Transverse colon (tissue), 4 donors: ENCODE measurements around the gene TNS3. TPM values are rescaled to one million over a fixed set of nuclear protein-coding genes. Genes with fewer than 3 reads are reported as not detected.
A peak's percentile ranks its signal among the peaks of the same experiment; 100 is the strongest.

Experiments
- DNase-seq: peaks from one replicate; pipeline ENCODE4 v3.0.0-alpha.2; 2019
- H3K27ac ChIP-seq, 4 donors: fragments of 200-600 bp; sonication (generic); 2 replicates each; pipeline ENCODE4 v1.5.1; 2016 to 2018; ENCODE audit warnings: inconsistent platforms in 4 of 4
- H3K27me3 ChIP-seq: fragments of 200-600 bp; sonication (generic); 2 replicates; pipeline ENCODE4 v1.5.1; 2017; ENCODE audit warnings: inconsistent platforms
- H3K36me3 ChIP-seq, 4 donors: fragments of 200-600 bp; sonication (generic); 2 replicates each; pipeline ENCODE4 v1.5.1; 2017 to 2019; ENCODE audit warnings: inconsistent platforms in 4 of 4
- H3K4me1 ChIP-seq, 4 donors: fragments of 200-600 bp; sonication (generic); 2 replicates each; pipeline ENCODE4 v1.5.1; 2017 to 2020; ENCODE audit warnings: inconsistent platforms in 4 of 4
- H3K4me3 ChIP-seq, 4 donors: fragments of 200-600 bp; sonication (generic); 1 replicate in 1 of 4; 2 replicates in 3 of 4; pipeline versions ENCODE4 v1.5.1 to v1.6.1; 2017 to 2019; ENCODE audit warnings: inconsistent platforms in 4 of 4
- H3K9me3 ChIP-seq, 2 donors: fragments of 200-600 bp; sonication (generic); 2 replicates each; pipeline ENCODE4 v1.5.1; 2017 to 2019; ENCODE audit warnings: inconsistent platforms in 2 of 2
- EP300 ChIP-seq: sonication (generic); formaldehyde crosslinking; IDR thresholded peaks from one replicate; pipeline ENCODE4 v1.6.1; 2017; ENCODE audit warnings: antibody characterized with exemption, low read depth
- POLR2A ChIP-seq: fragments of 450-650 bp; IDR thresholded peaks from one replicate; pipeline ENCODE4 v1.6.1; 2016; ENCODE audit warnings: antibody characterized with exemption, mild to moderate bottlenecking, moderate library complexity
- POLR2AphosphoS5 ChIP-seq, 3 donors: sonication (generic); formaldehyde crosslinking; IDR thresholded peaks; one replicate each; pipeline ENCODE4 v1.6.1; 2016; ENCODE audit warnings: antibody characterized with exemption in 3 of 3
- WGBS, 2 donors: methylation state at CpG; one replicate each; pipeline ENCODE4 v1.1.5; 2018; ENCODE audit warnings: low coverage in 1 of 2; 5-methylcytosine and 5-hydroxymethylcytosine counted together
- in situ Hi-C, 4 donors: fragments of 200-750 bp; cut with MboI; loops; one replicate each; pipeline versions ENCODE4 v1.15.0 to v1.15.1; 2017; ENCODE audit warnings: low sequenced_read_pairs in 3 of 4, low pct_ligation_motif_present in 1 of 4, low pct_unique_long_range_greater_than_20kb in 1 of 4
- intact Hi-C: fragments of 100-400 bp; cut with DNase I; formaldehyde crosslinking; loops from one replicate; pipeline ENCODE4 v1.15.1; 2023; ENCODE audit warnings: low total_unique reads
- total RNA-seq, 4 donors: library from RNA; depleted of rRNA; stranded (reverse); fragments of >200 nt; gene quantifications; one replicate each; pipeline ENCODE4 v1.1.0, GENCODE V29; 2016
- TF ChIP-seq, protein P1 (sequence below), 5 experiments: fragments of 200-600 bp in 3 of 5; fragments of 450-650 bp in 2 of 5; sonication (generic) in 3 of 5; IDR thresholded peaks; 1 replicate in 2 of 5; 2 replicates in 3 of 5; pipeline ENCODE4 v1.5.1; 2016 to 2017; ENCODE audit warnings: antibody characterized with exemption in 5 of 5, inconsistent platforms in 3 of 5, mild to moderate bottlenecking in 2 of 5, moderate library complexity in 1 of 5

TNS3 gene
- total RNA-seq, 4 donors from 2014 or later = 58.5 to 104 (median 72.7) TPM

DNA sequence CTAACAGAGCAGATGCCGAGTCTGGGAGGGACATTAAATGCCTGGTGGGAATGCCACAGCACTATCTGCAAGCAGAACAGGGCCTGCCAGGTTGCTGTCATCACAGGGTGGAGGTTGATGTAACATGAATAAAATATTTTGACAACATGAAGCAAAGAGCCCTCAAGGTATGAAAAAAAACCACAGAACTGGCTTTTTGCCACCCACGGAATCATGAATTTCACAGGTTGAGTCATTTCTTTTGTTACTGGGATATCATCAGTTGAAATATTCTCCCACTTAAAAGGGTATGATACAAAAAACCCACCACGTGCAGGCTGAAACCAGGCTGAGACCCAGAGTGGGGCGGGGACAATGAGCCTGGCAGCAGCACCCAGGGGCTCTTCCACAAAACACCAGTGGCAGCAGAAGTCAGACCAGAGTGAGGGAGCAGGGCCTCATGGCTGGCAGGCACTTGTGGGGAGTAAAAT is 220.1 kb downstream of the TNS3 start:
- intact Hi-C loops = no loop called here
- Histone ChIP-seq H3K27ac (no peak overlapping the region), H3K36me3 (no peaks in the 10 kb centered on the region), H3K4me1 (peaks cover 0 to 18% (median 13%) of the 10 kb centered on the region in 4 donors), H3K9me3 (no peaks in the 10 kb centered on the region), H3K27me3 (no peaks in the 10 kb centered on the region), H3K4me3 (no peak overlapping the region)
- no peak for TF ChIP-seq POLR2A
- no peak for TF ChIP-seq POLR2AphosphoS5 (IDR thresholded peaks at IDR 0.05)
- TF ChIP-seq, protein P1, sequence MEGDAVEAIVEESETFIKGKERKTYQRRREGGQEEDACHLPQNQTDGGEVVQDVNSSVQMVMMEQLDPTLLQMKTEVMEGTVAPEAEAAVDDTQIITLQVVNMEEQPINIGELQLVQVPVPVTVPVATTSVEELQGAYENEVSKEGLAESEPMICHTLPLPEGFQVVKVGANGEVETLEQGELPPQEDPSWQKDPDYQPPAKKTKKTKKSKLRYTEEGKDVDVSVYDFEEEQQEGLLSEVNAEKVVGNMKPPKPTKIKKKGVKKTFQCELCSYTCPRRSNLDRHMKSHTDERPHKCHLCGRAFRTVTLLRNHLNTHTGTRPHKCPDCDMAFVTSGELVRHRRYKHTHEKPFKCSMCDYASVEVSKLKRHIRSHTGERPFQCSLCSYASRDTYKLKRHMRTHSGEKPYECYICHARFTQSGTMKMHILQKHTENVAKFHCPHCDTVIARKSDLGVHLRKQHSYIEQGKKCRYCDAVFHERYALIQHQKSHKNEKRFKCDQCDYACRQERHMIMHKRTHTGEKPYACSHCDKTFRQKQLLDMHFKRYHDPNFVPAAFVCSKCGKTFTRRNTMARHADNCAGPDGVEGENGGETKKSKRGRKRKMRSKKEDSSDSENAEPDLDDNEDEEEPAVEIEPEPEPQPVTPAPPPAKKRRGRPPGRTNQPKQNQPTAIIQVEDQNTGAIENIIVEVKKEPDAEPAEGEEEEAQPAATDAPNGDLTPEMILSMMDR (IDR thresholded peaks at IDR 0.05) = no peak
- no peak for TF ChIP-seq EP300
- 70 to 75% methylated on average over 3 to 4 of the region's 4 CpGs for WGBS, 2 donors
- in situ Hi-C loops = no loop called here
- DNase-seq = peak; percentile 5

DNA sequence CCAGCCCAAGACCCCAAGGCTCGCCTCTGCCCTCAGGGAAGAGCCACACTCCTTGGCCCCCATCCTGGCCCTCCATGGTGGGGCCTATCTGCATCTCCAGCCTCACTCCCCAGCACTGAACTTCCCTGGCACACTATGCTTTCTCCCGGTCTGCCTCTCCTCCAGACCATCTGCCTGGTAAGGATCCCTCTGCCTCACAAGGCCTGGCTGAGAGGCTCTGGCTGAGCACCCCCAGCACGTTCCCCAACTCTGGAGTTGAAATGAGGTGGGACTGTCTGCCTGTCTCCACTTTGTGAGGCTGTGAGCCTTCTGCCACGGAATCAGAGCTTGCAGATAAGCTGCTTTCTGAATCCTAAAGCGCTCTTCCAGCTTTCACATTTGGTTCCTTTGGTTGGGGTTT is 220.7 kb downstream of the TNS3 start:
- peak; percentile 3 for DNase-seq
- H3K4me3 ChIP-seq = no peak overlapping the region
- 83% methylated on average over 1 to 5 of the region's 5 CpGs for WGBS, 2 donors
- no peaks in the 10 kb centered on the region for H3K27me3 ChIP-seq
- no peak for TF ChIP-seq POLR2AphosphoS5 (IDR thresholded peaks at IDR 0.05)
- TF ChIP-seq, protein P1 (IDR thresholded peaks at IDR 0.05) = no peak
- TF ChIP-seq POLR2A = no peak
- TF ChIP-seq EP300 = no peak
- intact Hi-C loops (no loop called here), in situ Hi-C loops (no loop called here)
- peaks cover 0 to 24% (median 15%) of the 10 kb centered on the region in 4 donors for H3K4me1 ChIP-seq
- no peak overlapping the region for H3K27ac ChIP-seq
- no peaks in the 10 kb centered on the region for H3K36me3 ChIP-seq
- H3K9me3 ChIP-seq = no peaks in the 10 kb centered on the region

DNA sequence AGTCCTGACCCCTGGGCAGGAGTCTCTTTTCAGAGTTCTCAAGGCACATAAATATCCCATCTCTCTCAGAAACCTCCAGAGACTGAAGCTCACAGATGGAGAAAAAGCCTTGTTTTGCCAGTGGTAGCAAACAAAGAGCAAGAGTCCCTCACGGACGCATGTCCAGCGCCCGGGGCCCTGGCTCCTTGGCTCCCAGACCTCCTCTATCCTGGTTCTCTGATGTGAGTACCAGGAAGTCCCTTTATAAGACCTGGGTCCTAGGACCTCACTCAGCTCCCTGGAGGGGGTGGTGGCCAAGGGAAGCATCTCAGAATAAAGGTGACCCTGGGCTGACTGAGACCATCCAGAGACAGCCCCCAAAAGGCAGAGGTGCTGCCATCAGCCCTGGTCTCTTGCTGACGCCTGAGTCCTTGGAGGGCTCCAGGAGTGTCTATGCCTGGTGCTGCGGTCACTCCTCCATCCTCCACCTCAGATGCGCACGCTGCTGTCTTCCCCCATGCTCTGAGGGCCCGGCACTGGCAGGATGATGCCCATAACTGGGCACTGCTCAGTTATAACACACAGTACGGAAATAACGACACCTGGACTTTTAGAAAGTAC is 221.5 kb downstream of the TNS3 start:
- in situ Hi-C loops (no loop called here), intact Hi-C loops (no loop called here)
- Histone ChIP-seq H3K27ac (no peak overlapping the region), H3K4me1 (peaks cover 0 to 32% (median 22%) of the 10 kb centered on the region in 4 donors), H3K36me3 (no peaks in the 10 kb centered on the region), H3K4me3 (no peak overlapping the region), H3K9me3 (no peaks in the 10 kb centered on the region), H3K27me3 (no peaks in the 10 kb centered on the region)
- 94% methylated on average over 11 of the region's 11 CpGs; no CpG with 5 or more reads in 1 of the 2 donors for WGBS, 2 donors
- TF ChIP-seq EP300 = no peak
- TF ChIP-seq, protein P1 (IDR thresholded peaks at IDR 0.05) = no peak
- no peak for TF ChIP-seq POLR2A
- TF ChIP-seq POLR2AphosphoS5 (IDR thresholded peaks at IDR 0.05) = no peak
- DNase-seq = peak; percentile 4

DNA sequence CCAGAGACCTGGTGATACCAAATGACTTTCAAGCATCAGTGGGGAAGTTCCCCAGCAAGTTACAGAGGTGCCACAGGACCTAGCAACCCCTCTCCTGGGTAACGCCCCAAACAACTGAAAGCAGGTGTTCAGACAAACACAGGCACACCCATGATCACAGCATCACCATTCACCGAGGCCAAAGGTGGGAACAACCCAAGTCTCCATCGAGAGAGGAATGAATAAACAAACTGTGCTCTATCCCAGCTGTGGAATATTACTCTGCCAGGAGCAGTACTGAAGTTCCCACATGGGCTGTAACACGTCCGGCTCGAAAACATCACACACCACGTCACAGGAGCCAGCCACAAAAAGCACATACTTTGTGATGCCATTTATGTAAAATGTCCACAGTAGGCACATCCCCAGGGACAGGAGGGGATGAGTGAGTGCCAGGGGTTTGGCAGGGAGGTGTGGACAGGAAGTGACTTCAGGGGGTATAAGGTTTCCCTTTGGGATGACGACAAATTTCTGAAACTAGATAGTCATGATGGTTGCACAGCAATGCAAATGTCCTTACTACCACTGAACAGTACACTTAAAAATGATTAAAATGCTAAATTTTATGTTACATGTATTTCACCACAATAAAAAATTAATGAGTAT is 222.8 kb downstream of the TNS3 start:
- intact Hi-C loops (no loop called here), in situ Hi-C loops (no loop called here)
- Histone ChIP-seq H3K27me3 (no peaks in the 10 kb centered on the region), H3K4me1 (peaks cover 6 to 45% (median 34%) of the 10 kb centered on the region in 4 donors), H3K4me3 (no peak overlapping the region), H3K27ac (peak overlapping the region; percentile 62 to 67 (median 62)), H3K9me3 (no peaks in the 10 kb centered on the region), H3K36me3 (no peaks in the 10 kb centered on the region)
- peak; percentile 39 for DNase-seq
- 80 to 83% methylated on average over 6 to 8 of the region's 8 CpGs for WGBS, 2 donors
- no peak for TF ChIP-seq POLR2AphosphoS5 (IDR thresholded peaks at IDR 0.05)
- TF ChIP-seq, protein P1 (IDR thresholded peaks at IDR 0.05) = no peak
- TF ChIP-seq POLR2A = no peak
- no peak for TF ChIP-seq EP300
